GM18519 (cell line): ENCODE results near the gene OR7C2.
"Not testable (repeated sequence)": the region's sequence is repeated elsewhere in the genome, so short reads cannot be mapped to it uniquely, and the experiment has no call there.

ENCODE experiments used
- ATAC-seq: cut with Tn5 transposase; IDR thresholded peaks from one replicate; pipeline ENCODE4 v1.9.1; 2021; ENCODE audit warnings: mild to moderate bottlenecking, moderate library complexity; ENCODE audit not compliant: unreplicated experiment, low FRiP score

Gene OR7C2

GRCh38 chr19:14941189-14941588 lies at the start of gene OR7C2:
TSS of gene OR7C2 (plus strand) at chr19:14941489. CDS start at chr19:14941489, 0 bp downstream.
- no peak for ATAC-seq

GRCh38 chr19:14901675-14902260 lies 39.5 kb upstream of the OR7C2 start:
- no peak for ATAC-seq

GRCh38 chr19:14906711-14907110 lies 34.6 kb upstream of the OR7C2 start:
- ATAC-seq, result no peak

- ATAC-seq, result no peak
Observed at GRCh38 chr19:14915116-14915515, 26.2 kb upstream of the OR7C2 start.

- no peak for ATAC-seq
Observed at GRCh38 chr19:14916848-14917247, 24.4 kb upstream of the OR7C2 start.

GRCh38 chr19:14933506-14933905 lies 7.8 kb upstream of the OR7C2 start:
- no peak for ATAC-seq

GRCh38 chr19:14940266-14940665 lies 1.0 kb upstream of the OR7C2 start:
- ATAC-seq, result no peak

GRCh38 chr19:14943601-14944000 lies 2.3 kb downstream of the OR7C2 start:
- no peak for ATAC-seq

GRCh38 chr19:14944456-14944855 lies 3.2 kb downstream of the OR7C2 start:
- ATAC-seq, result no peak

- ATAC-seq, result not testable (repeated sequence)
Observed at GRCh38 chr19:14949413-14949812, 8.1 kb downstream of the OR7C2 start.

- ATAC-seq, result no peak
Observed at GRCh38 chr19:14949876-14950275, 8.6 kb downstream of the OR7C2 start.

GRCh38 chr19:14950421-14950820 lies 9.1 kb downstream of the OR7C2 start:
- no peak for ATAC-seq

- ATAC-seq, result no peak
Observed at GRCh38 chr19:14952767-14953166, 11.5 kb downstream of the OR7C2 start.

- ATAC-seq, result no peak
Observed at GRCh38 chr19:14954071-14954655, 12.9 kb downstream of the OR7C2 start.

GRCh38 chr19:14957464-14957863 lies 16.2 kb downstream of the OR7C2 start:
- no peak for ATAC-seq

- no peak for ATAC-seq
Observed at GRCh38 chr19:14959263-14959662, 18.0 kb downstream of the OR7C2 start.

GRCh38 chr19:14961956-14962685 lies 20.8 kb downstream of the OR7C2 start:
- ATAC-seq, result no peak

- no peak for ATAC-seq
Observed at GRCh38 chr19:14968247-14968646, 27.0 kb downstream of the OR7C2 start.

GRCh38 chr19:14971474-14971873 lies 30.2 kb downstream of the OR7C2 start:
- ATAC-seq, result no peak

- ATAC-seq, result no peak
Observed at GRCh38 chr19:14972676-14973075, 31.4 kb downstream of the OR7C2 start.

- ATAC-seq, result no peak
Observed at GRCh38 chr19:14974488-14974887, 33.2 kb downstream of the OR7C2 start.

GRCh38 chr19:14977128-14977527 lies 35.8 kb downstream of the OR7C2 start:
- ATAC-seq, result no peak
